Measurements from ENCODE around the gene IP6K3. TPM values are rescaled to one million over a fixed set of nuclear protein-coding genes. Genes with fewer than 3 reads are reported as not detected.

IP6K3 gene
- total and polyA plus RNA-seq, 5 donors, result 10.0 to 44.4 (median 26.1) TPM

GRCh38 chr6:33704215-33705066, 42.3 kb downstream of the IP6K3 start:
- ATAC-seq (no peak), DNase-seq (peak in 1 of 3 donors; percentile 16)
- no peak overlapping the region for H3K27ac ChIP-seq (ENCODE audit: low read length)
- WGBS, result 93% methylated on average over 11 of the region's 11 CpGs
- peaks cover 2% of the 10 kb centered on the region for H3K4me1 ChIP-seq (ENCODE audit: control insufficient read depth, insufficient read depth, low read length)
- intact Hi-C loops (cut with DNase I), result loop anchor here in 1 of 4 donors (5.0 kb wide), 1 partner anchor 117 kb away; no protein-coding TSS in a partner anchor
- no peaks in the 10 kb centered on the region for H3K27me3 ChIP-seq (ENCODE audit: control insufficient read depth, insufficient read depth)
- H3K4me3 ChIP-seq (ENCODE audit: low read length), result no peak overlapping the region
- H3K9me3 ChIP-seq (ENCODE audit: control insufficient read depth, low read length), result no peaks in the 10 kb centered on the region

- no peaks in the 10 kb centered on the region for H3K9me3 ChIP-seq (ENCODE audit: control insufficient read depth, low read length)
- ATAC-seq, result peak in 1 of 2 donors; percentile 57
- no peaks in the 10 kb centered on the region for H3K27me3 ChIP-seq (ENCODE audit: control insufficient read depth, insufficient read depth)
- intact Hi-C loops (cut with DNase I), result loop anchor here in 1 of 4 donors (5.0 kb wide), 1 partner anchor 115 kb away; no protein-coding TSS in a partner anchor
- no peak overlapping the region for H3K4me3 ChIP-seq (ENCODE audit: low read length)
- H3K4me1 ChIP-seq (ENCODE audit: control insufficient read depth, insufficient read depth, low read length), result peaks cover 5% of the 10 kb centered on the region
- no peak overlapping the region for H3K27ac ChIP-seq (ENCODE audit: low read length)
- 96% methylated on average over 1 of the region's 1 CpG for WGBS
- peak in 2 of 3 donors; percentile 39 to 76 for DNase-seq
These were observed 44.2 kb downstream of the IP6K3 start for GRCh38 chr6:33702345-33702977.

- H3K27me3 ChIP-seq (ENCODE audit: control insufficient read depth, insufficient read depth), result no peaks in the 10 kb centered on the region
- peak; percentile 23 to 50 for ATAC-seq
- peak; percentile 56 to 84 (median 82) for DNase-seq
- H3K27ac ChIP-seq (ENCODE audit: low read length), result no peak overlapping the region
- intact Hi-C loops (cut with DNase I), result loop anchor here in 1 of 4 donors (5.0 kb wide), 1 partner anchor 113 kb away; no protein-coding TSS in a partner anchor
- no peaks in the 10 kb centered on the region for H3K9me3 ChIP-seq (ENCODE audit: control insufficient read depth, low read length)
- H3K4me1 ChIP-seq (ENCODE audit: control insufficient read depth, insufficient read depth, low read length), result peaks cover 21% of the 10 kb centered on the region
- H3K4me3 ChIP-seq (ENCODE audit: low read length), result no peak overlapping the region
- 49% methylated on average over 10 of the region's 10 CpGs for WGBS
These were observed 46.2 kb downstream of the IP6K3 start for GRCh38 chr6:33700391-33701050.

GRCh38 chr6:33699739-33700138, 47.0 kb downstream of the IP6K3 start:
- no peak for ATAC-seq
- intact Hi-C loops (cut with DNase I), result loop anchor here in 3 of 4 donors (5.0 to 10.0 kb wide), 2 partner anchors 112 to 115 kb away; partner anchors contain the start of gene BAK1 (in 1 of the 3)
- DNase-seq, result no peak
- H3K27me3 ChIP-seq (ENCODE audit: control insufficient read depth, insufficient read depth), result no peaks in the 10 kb centered on the region
- H3K4me3 ChIP-seq (ENCODE audit: low read length), result no peak overlapping the region
- no peak overlapping the region for H3K27ac ChIP-seq (ENCODE audit: low read length)
- H3K4me1 ChIP-seq (ENCODE audit: control insufficient read depth, insufficient read depth, low read length), result peaks cover 26% of the 10 kb centered on the region
- WGBS, result 59% methylated on average over 5 of the region's 5 CpGs
- H3K9me3 ChIP-seq (ENCODE audit: control insufficient read depth, low read length), result no peaks in the 10 kb centered on the region

GRCh38 chr6:33699131-33699530, 47.6 kb downstream of the IP6K3 start:
- H3K4me1 ChIP-seq (ENCODE audit: control insufficient read depth, insufficient read depth, low read length), result peaks cover 31% of the 10 kb centered on the region
- intact Hi-C loops (cut with DNase I), result loop anchor here in 2 of 4 donors (5.0 to 10.0 kb wide), 2 partner anchors 112 to 114 kb away; partner anchors contain the start of gene BAK1 (in 1 of the 2)
- no peak overlapping the region for H3K27ac ChIP-seq (ENCODE audit: low read length)
- H3K4me3 ChIP-seq (ENCODE audit: low read length), result no peak overlapping the region
- no peaks in the 10 kb centered on the region for H3K27me3 ChIP-seq (ENCODE audit: control insufficient read depth, insufficient read depth)
- H3K9me3 ChIP-seq (ENCODE audit: control insufficient read depth, low read length), result no peaks in the 10 kb centered on the region
- WGBS, result 68% methylated on average over 8 of the region's 8 CpGs
- no peak for ATAC-seq
- no peak for DNase-seq

- 87% methylated on average over 10 of the region's 10 CpGs for WGBS
- Histone ChIP-seq H3K27me3 (ENCODE audit: control insufficient read depth, insufficient read depth) (no peaks in the 10 kb centered on the region), H3K4me1 (ENCODE audit: control insufficient read depth, insufficient read depth, low read length) (peaks cover 31% of the 10 kb centered on the region), H3K27ac (ENCODE audit: low read length) (no peak overlapping the region), H3K4me3 (ENCODE audit: low read length) (no peak overlapping the region), H3K9me3 (ENCODE audit: control insufficient read depth, low read length) (no peaks in the 10 kb centered on the region)
- DNase-seq (no peak), ATAC-seq (no peak)
- intact Hi-C loops (cut with DNase I), result loop anchor here in 2 of 4 donors (5.0 to 10.0 kb wide), 2 partner anchors 111 to 114 kb away; partner anchors contain the start of gene BAK1 (in 1 of the 2)
These were observed 48.2 kb downstream of the IP6K3 start for GRCh38 chr6:33698494-33698893.

GRCh38 chr6:33697845-33698244, 48.9 kb downstream of the IP6K3 start:
- no peak overlapping the region for H3K27ac ChIP-seq (ENCODE audit: low read length)
- no peaks in the 10 kb centered on the region for H3K27me3 ChIP-seq (ENCODE audit: control insufficient read depth, insufficient read depth)
- intact Hi-C loops (cut with DNase I), result loop anchor here in 2 of 4 donors (5.0 to 10.0 kb wide), 2 partner anchors 111 to 113 kb away; partner anchors contain the start of gene BAK1 (in 1 of the 2)
- no peaks in the 10 kb centered on the region for H3K9me3 ChIP-seq (ENCODE audit: control insufficient read depth, low read length)
- H3K4me3 ChIP-seq (ENCODE audit: low read length), result no peak overlapping the region
- H3K4me1 ChIP-seq (ENCODE audit: control insufficient read depth, insufficient read depth, low read length), result peaks cover 32% of the 10 kb centered on the region
- DNase-seq (no peak), ATAC-seq (no peak)
- WGBS, result 96% methylated on average over 10 of the region's 10 CpGs

- Histone ChIP-seq H3K9me3 (ENCODE audit: control insufficient read depth, low read length) (no peaks in the 10 kb centered on the region), H3K4me1 (ENCODE audit: control insufficient read depth, insufficient read depth, low read length) (peaks cover 39% of the 10 kb centered on the region), H3K27ac (ENCODE audit: low read length) (peak overlapping the region; percentile 84), H3K27me3 (ENCODE audit: control insufficient read depth, insufficient read depth) (no peaks in the 10 kb centered on the region), H3K4me3 (ENCODE audit: low read length) (no peak overlapping the region)
- DNase-seq (peak; percentile 74 to 89 (median 87)), ATAC-seq (peak; percentile 57 to 78)
- intact Hi-C loops (cut with DNase I), result loop anchor here in 2 of 4 donors (5.0 to 10.0 kb wide), 2 partner anchors 110 to 112 kb away; partner anchors contain the start of gene BAK1 (in 1 of the 2)
- 34% methylated on average over 15 of the region's 15 CpGs for WGBS
These were observed 49.9 kb downstream of the IP6K3 start for GRCh38 chr6:33696548-33697518.

- DNase-seq (no peak), ATAC-seq (no peak)
- 76% methylated on average over 10 of the region's 10 CpGs for WGBS
- no peaks in the 10 kb centered on the region for H3K9me3 ChIP-seq (ENCODE audit: control insufficient read depth, low read length)
- H3K27me3 ChIP-seq (ENCODE audit: control insufficient read depth, insufficient read depth), result no peaks in the 10 kb centered on the region
- intact Hi-C loops (cut with DNase I), result loop anchor here in 2 of 4 donors (5.0 to 10.0 kb wide), 2 partner anchors 109 to 111 kb away; partner anchors contain the start of gene BAK1 (in 1 of the 2)
- H3K4me3 ChIP-seq (ENCODE audit: low read length), result no peak overlapping the region
- peak overlapping the region; percentile 84 for H3K27ac ChIP-seq (ENCODE audit: low read length)
- H3K4me1 ChIP-seq (ENCODE audit: control insufficient read depth, insufficient read depth, low read length), result peaks cover 43% of the 10 kb centered on the region
These were observed 50.6 kb downstream of the IP6K3 start for GRCh38 chr6:33696076-33696475.
